SK-N-SH (cell line): ENCODE measurements around the gene TFCP2. TPM values are rescaled to one million over a fixed set of nuclear protein-coding genes. Genes with fewer than 3 reads are reported as not detected.

Experiments
- CHD2 ChIP-seq: fragments of 150-350 bp; IDR thresholded peaks from 2 replicates; pipeline ENCODE4 v1.6.1; 2018; ENCODE audit warnings: low read length; ENCODE audit not compliant: partially characterized antibody
- ELF1 ChIP-seq: IDR thresholded peaks from 2 replicates; pipeline ENCODE4 v1.4.0; 2012
- FOXJ3 ChIP-seq: sonication (generic); formaldehyde crosslinking; IDR thresholded peaks from 2 replicates; pipeline ENCODE4 v1.5.1; 2020; ENCODE audit warnings: mild to moderate bottlenecking, missing genetic modification reagents
- GATA2 ChIP-seq: sonication (generic); formaldehyde crosslinking; IDR thresholded peaks from 2 replicates; pipeline ENCODE4 v1.5.0; 2020; ENCODE audit warnings: mild to moderate bottlenecking, missing genetic modification reagents
- MEF2A ChIP-seq: IDR thresholded peaks from 2 replicates; pipeline ENCODE4 v1.4.0; 2012; ENCODE audit warnings: low read depth, borderline replicate concordance
- NFIC ChIP-seq: IDR thresholded peaks from 2 replicates; pipeline ENCODE4 v1.4.0; 2012; ENCODE audit warnings: borderline replicate concordance
- NRF1 ChIP-seq: IDR thresholded peaks from 2 replicates; pipeline ENCODE4 v1.6.1; 2012; ENCODE audit warnings: low read depth, mild to moderate bottlenecking, low read length
- SIN3A ChIP-seq: IDR thresholded peaks from 2 replicates; pipeline ENCODE4 v1.6.1; 2012; ENCODE audit warnings: low read depth, mild to moderate bottlenecking, low read length, moderate library complexity, borderline replicate concordance
- SMC3 ChIP-seq: IDR thresholded peaks from 2 replicates; pipeline ENCODE4 v1.6.1; 2012; ENCODE audit warnings: low read depth, low read length, improper control_type of control experiment
- TAF1 ChIP-seq: IDR thresholded peaks from 2 replicates; pipeline ENCODE4 v1.6.1; 2012; ENCODE audit warnings: low read depth, mild to moderate bottlenecking, low read length, moderate library complexity, borderline replicate concordance
- polyA plus RNA-seq, 3 experiments: library from polyadenylated mRNA; depleted of rRNA; stranded (reverse); fragments of >200 nt; gene quantifications; 2 replicates each; pipeline ENCODE4 v1.2.3, GENCODE V29; 2012
- small RNA-seq, 7 experiments: library from RNA; depleted of rRNA; stranded (forward); fragments of <200 nt; gene quantifications; one replicate each; pipeline ENCODE3, GENCODE V24; 2012
- TF ChIP-seq, protein P1 (sequence below): IDR thresholded peaks from 2 replicates; pipeline ENCODE4 v1.4.0; 2012; ENCODE audit warnings: low read depth, borderline replicate concordance

TFCP2 gene
- polyA plus RNA-seq, 1 of the 3 experiments (the other 2 are of a cell fraction): 18.1 TPM

DNA sequence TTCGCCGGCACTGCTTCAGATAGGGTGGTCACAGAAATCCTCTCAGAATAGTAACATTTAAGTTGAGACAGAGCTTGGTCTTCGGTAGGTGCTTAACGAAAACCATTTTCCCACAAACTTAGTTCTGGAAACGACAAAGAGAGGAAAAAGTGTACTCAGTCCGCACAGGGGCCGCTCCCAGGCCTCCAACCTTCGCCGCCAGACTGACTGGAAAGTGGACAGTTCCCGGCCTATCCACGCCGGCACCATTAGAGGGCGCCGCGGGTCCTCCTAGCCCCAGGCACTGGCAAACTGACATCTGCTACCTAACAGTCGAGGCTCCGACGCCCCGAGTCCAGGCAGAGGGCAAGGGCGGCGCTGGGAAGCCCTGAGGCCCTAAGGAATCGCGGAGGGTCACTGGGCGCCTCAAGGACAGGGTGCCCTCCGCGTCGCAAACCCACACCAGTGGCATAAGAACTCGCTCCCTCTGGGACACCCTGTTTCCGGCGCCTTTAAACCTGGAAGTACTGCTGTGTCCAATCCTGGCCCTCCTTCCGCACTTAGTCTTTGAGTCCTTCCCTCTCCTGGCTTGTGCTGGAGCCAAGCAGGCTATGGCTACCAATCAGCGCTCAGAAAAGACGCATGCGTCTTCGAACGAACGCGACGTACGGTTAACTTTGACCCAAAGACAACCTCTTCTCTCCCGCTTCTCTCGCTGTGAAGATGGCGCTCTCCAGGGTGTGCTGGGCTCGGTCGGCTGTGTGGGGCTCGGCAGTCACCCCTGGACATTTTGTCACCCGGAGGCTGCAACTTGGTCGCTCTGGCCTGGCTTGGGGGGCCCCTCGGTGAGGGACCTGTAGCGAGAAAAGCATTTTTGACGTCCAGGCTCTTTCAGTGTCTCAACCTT, 125.0 kb downstream of the TFCP2 start, which contains the start of gene LETMD1 (continued):
- peak; percentile 76 for TF ChIP-seq TAF1
- TF ChIP-seq NRF1: peak; percentile 49; the same call in 1 of the 2 replicates
- no peak for TF ChIP-seq FOXJ3 (CRISPR knock-in tag)
- peak; percentile 28 for TF ChIP-seq CHD2
- no peak for TF ChIP-seq GATA2 (CRISPR knock-in tag)
- TF ChIP-seq SIN3A: peak; percentile 86
- no peak for TF ChIP-seq MEF2A
- peak; percentile 56 for TF ChIP-seq SMC3
- TF ChIP-seq, protein P1, sequence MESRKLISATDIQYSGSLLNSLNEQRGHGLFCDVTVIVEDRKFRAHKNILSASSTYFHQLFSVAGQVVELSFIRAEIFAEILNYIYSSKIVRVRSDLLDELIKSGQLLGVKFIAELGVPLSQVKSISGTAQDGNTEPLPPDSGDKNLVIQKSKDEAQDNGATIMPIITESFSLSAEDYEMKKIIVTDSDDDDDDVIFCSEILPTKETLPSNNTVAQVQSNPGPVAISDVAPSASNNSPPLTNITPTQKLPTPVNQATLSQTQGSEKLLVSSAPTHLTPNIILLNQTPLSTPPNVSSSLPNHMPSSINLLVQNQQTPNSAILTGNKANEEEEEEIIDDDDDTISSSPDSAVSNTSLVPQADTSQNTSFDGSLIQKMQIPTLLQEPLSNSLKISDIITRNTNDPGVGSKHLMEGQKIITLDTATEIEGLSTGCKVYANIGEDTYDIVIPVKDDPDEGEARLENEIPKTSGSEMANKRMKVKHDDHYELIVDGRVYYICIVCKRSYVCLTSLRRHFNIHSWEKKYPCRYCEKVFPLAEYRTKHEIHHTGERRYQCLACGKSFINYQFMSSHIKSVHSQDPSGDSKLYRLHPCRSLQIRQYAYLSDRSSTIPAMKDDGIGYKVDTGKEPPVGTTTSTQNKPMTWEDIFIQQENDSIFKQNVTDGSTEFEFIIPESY: no peak
- peak; percentile 94 for TF ChIP-seq ELF1
- TF ChIP-seq NFIC: peak; percentile 31; the same call in 1 of the 2 replicates
- TF ChIP-seq, all 33 proteins: peak for 17

Small RNA genes lying within 50 kb of the gene (small RNA-seq; reads per million reads assigned to genes)
- gene RF00019 (0 reads per million in 7 experiments), gene RNU6-199P (0 reads per million in 7 experiments)

Other genes with a start within 250 kb of the TFCP2 start
- gene HIGD1C, start 220.6 kb downstream of the TFCP2 start, polyA plus RNA-seq (2012; rRNA removed): not detected in 2 replicates
- gene SLC11A2, start 146.8 kb downstream of the TFCP2 start, polyA plus RNA-seq (2012; rRNA removed): 27.7 and 45.0 TPM in 2 replicates
- gene LETMD1, start 124.8 kb downstream of the TFCP2 start, polyA plus RNA-seq (2012; rRNA removed): 67.8 and 99.3 TPM in 2 replicates
- 18.7 and 22.7 TPM in 2 replicates for gene CSRNP2, start 89.5 kb downstream of the TFCP2 start, polyA plus RNA-seq (2012; rRNA removed)
- 1.9 TPM in 2 replicates for gene POU6F1, start 44.9 kb upstream of the TFCP2 start, polyA plus RNA-seq (2012; rRNA removed)
- gene DAZAP2, start 65.7 kb upstream of the TFCP2 start, polyA plus RNA-seq (2012; rRNA removed): 274 and 325 TPM in 2 replicates
- gene SMAGP, start 97.3 kb upstream of the TFCP2 start, polyA plus RNA-seq (2012; rRNA removed): 22.6 and 26.3 TPM in 2 replicates
- gene BIN2, start 151.0 kb upstream of the TFCP2 start, polyA plus RNA-seq (2012; rRNA removed): not detected in 2 replicates
- 0.05 TPM in 1 of 2 replicates, not detected in the other for gene CELA1, start 173.5 kb upstream of the TFCP2 start, polyA plus RNA-seq (2012; rRNA removed)
- 0.47 and 0.74 TPM in 2 replicates for gene GALNT6, start 218.3 kb upstream of the TFCP2 start, polyA plus RNA-seq (2012; rRNA removed)